SK-N-SH (cell line): ENCODE measurements around the gene CHD1. TPM values are rescaled to one million over a fixed set of nuclear protein-coding genes. Genes with fewer than 3 reads are reported as not detected.

Experiments used
- CTCF ChIA-PET: fragments of 300-600, 350-600 bp; formaldehyde crosslinking; extraction: SDS; loops from one replicate; lab custom pipeline; 2021; lab: Yijun Ruan, JAX
- POLR2A ChIA-PET: fragments of 350-600 bp; sonication (Branson Sonifier 250); formaldehyde crosslinking; extraction: SDS; loops from one replicate; lab custom pipeline; 2020; ENCODE audit warnings: antibody characterized with exemption, inconsistent platforms; lab: Yijun Ruan, JAX
- DNase-seq: peaks from one replicate; pipeline ENCODE4 v3.0.0; 2012
- H2AFZ ChIP-seq: fragments of 200-600 bp; sonication (generic); 2 replicates; pipeline ENCODE4 v1.8.1; 2016; ENCODE audit warnings: antibody characterized with exemption, mild to moderate bottlenecking, low read depth
- H3F3A ChIP-seq: fragments of 200-600 bp; sonication (generic); replicated peaks from 2 replicates; pipeline ENCODE3; 2016; ENCODE audit warnings: antibody characterized with exemption, mild to moderate bottlenecking; ENCODE audit not compliant: insufficient read depth
- H3K27ac ChIP-seq, 2 experiments: fragments of 200-500 bp in 1 of 2; fragments of 200-600 bp in 1 of 2; sonication (Bioruptor generic) in 1 of 2; sonication (generic), shearing (Covaris generic) in 1 of 2; 2 replicates each; pipeline versions ENCODE4 v1.5.1 to v1.6.1; 2014 to 2016; ENCODE audit warnings: low read depth in 2 of 2, inconsistent platforms in 1 of 2, low read length in 1 of 2, mild to moderate bottlenecking in 1 of 2, mixed read lengths in 1 of 2
- H3K27me3 ChIP-seq: fragments of 200-600 bp; sonication (generic), shearing (Covaris generic); 2 replicates; pipeline ENCODE4 v1.6.1; 2016; ENCODE audit warnings: mixed run types; ENCODE audit not compliant: insufficient read depth
- H3K36me3 ChIP-seq, 2 experiments: fragments of 200-500 bp in 1 of 2; fragments of 200-600 bp in 1 of 2; sonication (Bioruptor generic) in 1 of 2; sonication (generic) in 1 of 2; replicated peaks in 1 of 2; 2 replicates each; pipeline versions ENCODE3 to v1.5.1; 2014 to 2016; ENCODE audit warnings: low read length in 1 of 2, mild to moderate bottlenecking in 1 of 2; ENCODE audit not compliant: insufficient read depth in 2 of 2, control insufficient read depth in 1 of 2
- H3K4me1 ChIP-seq, 2 experiments: fragments of 200-500 bp in 1 of 2; fragments of 200-600 bp in 1 of 2; sonication (Bioruptor generic) in 1 of 2; sonication (generic), shearing (Covaris generic) in 1 of 2; 2 replicates each; pipeline versions ENCODE4 v1.5.1 to v1.6.1; 2014 to 2016; ENCODE audit warnings: low read depth in 1 of 2, low read length in 1 of 2, mixed run types in 1 of 2; ENCODE audit not compliant: insufficient read depth in 2 of 2, control insufficient read depth in 1 of 2
- H3K4me2 ChIP-seq: fragments of 200-600 bp; sonication (generic), shearing (Covaris generic); 2 replicates; pipeline ENCODE4 v1.6.1; 2017; ENCODE audit warnings: mixed run types
- H3K4me3 ChIP-seq, 2 experiments: fragments of 200-500 bp in 1 of 2; fragments of 200-600 bp in 1 of 2; sonication (Bioruptor generic) in 1 of 2; sonication (generic), shearing (Covaris generic) in 1 of 2; 2 replicates each; pipeline versions ENCODE4 v1.5.1 to v1.8.1; 2014 to 2016; ENCODE audit warnings: low read depth in 2 of 2, inconsistent platforms in 1 of 2, low read length in 1 of 2, mild to moderate bottlenecking in 1 of 2, mixed read lengths in 1 of 2, moderate library complexity in 1 of 2
- H3K79me2 ChIP-seq: fragments of 200-600 bp; sonication (generic); 2 replicates; pipeline ENCODE4 v1.8.1; 2017; ENCODE audit warnings: mild to moderate bottlenecking; ENCODE audit not compliant: insufficient read depth
- H3K9ac ChIP-seq: fragments of 200-600 bp; sonication (generic); 2 replicates; pipeline ENCODE4 v1.6.1; 2017; ENCODE audit warnings: mixed run types
- H3K9me2 ChIP-seq: fragments of 200-600 bp; sonication (generic); 2 replicates; pipeline ENCODE4 v1.6.1; 2017; ENCODE audit warnings: mixed run types
- H3K9me3 ChIP-seq: fragments of 200-600 bp; sonication (generic); 2 replicates; pipeline ENCODE4 v1.6.1; 2017; ENCODE audit warnings: mixed run types, mild to moderate bottlenecking, moderate library complexity
- H4K20me1 ChIP-seq: fragments of 200-600 bp; sonication (generic); 2 replicates; pipeline ENCODE4 v1.6.1; 2017; ENCODE audit warnings: mild to moderate bottlenecking, mixed run types; ENCODE audit not compliant: insufficient read depth
- CHD2 ChIP-seq: fragments of 150-350 bp; IDR thresholded peaks from 2 replicates; pipeline ENCODE4 v1.6.1; 2018; ENCODE audit warnings: low read length; ENCODE audit not compliant: partially characterized antibody
- EP300 ChIP-seq, 2 experiments: IDR thresholded peaks; 2 replicates each; pipeline versions ENCODE4 v1.4.0 to v1.6.1; 2012; ENCODE audit warnings: borderline replicate concordance in 1 of 2, low read depth in 1 of 2, low read length in 1 of 2
- EZH2phosphoT487 ChIP-seq: fragments of 200-600 bp; sonication (generic); IDR thresholded peaks from 2 replicates; pipeline ENCODE4 v1.6.1; 2017; ENCODE audit warnings: low read depth, mixed run types, mild to moderate bottlenecking, antibody characterized with exemption, moderate library complexity, borderline replicate concordance
- GABPA ChIP-seq: IDR thresholded peaks from 2 replicates; pipeline ENCODE4 v1.4.0; 2012; ENCODE audit warnings: low read depth, mild to moderate bottlenecking
- GATA2 ChIP-seq: sonication (generic); formaldehyde crosslinking; IDR thresholded peaks from 2 replicates; pipeline ENCODE4 v1.5.0; 2020; ENCODE audit warnings: mild to moderate bottlenecking, missing genetic modification reagents
- MAX ChIP-seq: IDR thresholded peaks from 2 replicates; pipeline ENCODE4 v1.4.0; 2012; ENCODE audit warnings: low read depth
- NFIC ChIP-seq: IDR thresholded peaks from 2 replicates; pipeline ENCODE4 v1.4.0; 2012; ENCODE audit warnings: borderline replicate concordance
- PBX3 ChIP-seq: IDR thresholded peaks from 2 replicates; pipeline ENCODE4; 2012
- RAD21 ChIP-seq: IDR thresholded peaks from 2 replicates; pipeline ENCODE4 v1.6.1; 2012; ENCODE audit warnings: mild to moderate bottlenecking, low read length
- RCOR1 ChIP-seq: fragments of 150-350 bp; IDR thresholded peaks from 2 replicates; pipeline ENCODE4 v1.6.1; 2017; ENCODE audit warnings: antibody characterized with exemption, low read length
- RFX5 ChIP-seq: IDR thresholded peaks from 2 replicates; pipeline ENCODE4 v1.6.1; 2012; ENCODE audit warnings: mild to moderate bottlenecking, improper control_type of control experiment, low read length
- RXRA ChIP-seq: IDR thresholded peaks from 2 replicates; pipeline ENCODE4 v1.4.0; 2012; ENCODE audit warnings: low read depth, mild to moderate bottlenecking, borderline replicate concordance
- TCF12 ChIP-seq: IDR thresholded peaks from 2 replicates; pipeline ENCODE4 v1.4.0; 2012
- USF2 ChIP-seq: fragments of 150-350 bp; IDR thresholded peaks from 2 replicates; pipeline ENCODE4 v1.6.1; 2017; ENCODE audit warnings: antibody characterized with exemption, low read length, low read depth, borderline replicate concordance
- ZBTB33 ChIP-seq: IDR thresholded peaks from 2 replicates; pipeline ENCODE4 v1.4.0; 2012; ENCODE audit warnings: low read depth, borderline replicate concordance
- WGBS: methylation state at CpG from one replicate; pipeline ENCODE4 v1.1.6; 2017; ENCODE audit warnings: low lambda C conversion rate; 5-methylcytosine and 5-hydroxymethylcytosine counted together
- polyA plus RNA-seq, 3 experiments: library from polyadenylated mRNA; depleted of rRNA; stranded (reverse); fragments of >200 nt; gene quantifications; 2 replicates each; pipeline ENCODE4 v1.2.3, GENCODE V29; 2012

The CHD1 gene
- polyA plus RNA-seq, 1 of the 3 experiments (the other 2 are of a cell fraction) = 12.4 TPM

GRCh38 chr5:98942847-98943246 lies 14.0 kb upstream of the CHD1 start:
- Histone ChIP-seq H2AFZ (no peak overlapping the region), H3K9me2 (no peaks in the 10 kb centered on the region), H3K4me1 (no peaks in the 10 kb centered on the region; a peak in 1 of 4 replicates), H3K79me2 (no peaks in the 10 kb centered on the region), H3K4me3 (no peak overlapping the region), H3K4me2 (no peak overlapping the region), H3K27me3 (no peaks in the 10 kb centered on the region), H3K9me3 (no peaks in the 10 kb centered on the region), H4K20me1 (no peaks in the 10 kb centered on the region), H3F3A (no peaks in the 10 kb centered on the region), H3K9ac (no peak overlapping the region), H3K36me3 (no peaks in the 10 kb centered on the region), H3K27ac (no peak overlapping the region)
- 96% methylated on average over 3 of the region's 3 CpGs for WGBS
- ChIA-PET POLR2A (no interaction called here), CTCF (no interaction called here)
- no peak for TF ChIP-seq USF2
- TF ChIP-seq GATA2 (CRISPR knock-in tag) = no peak
- no peak for DNase-seq

- 92% methylated on average over 6 of the region's 6 CpGs for whole genome bisulfite sequencing
- Histone ChIP-seq H3K9me2 (no peaks in the 10 kb centered on the region), H3K4me3 (no peak overlapping the region), H3K9me3 (no peaks in the 10 kb centered on the region), H3K4me1 (no peaks in the 10 kb centered on the region; a peak in 1 of 4 replicates), H3K27me3 (no peaks in the 10 kb centered on the region), H3K9ac (no peak overlapping the region), H3K79me2 (no peaks in the 10 kb centered on the region), H3K4me2 (no peak overlapping the region), H3K27ac (peak overlapping the region in 1 of 2 experiments; percentile 34; a peak in 1 of 4 replicates), H3K36me3 (no peaks in the 10 kb centered on the region), H4K20me1 (no peaks in the 10 kb centered on the region; the same call in 1 of the 2 replicates), H3F3A (no peaks in the 10 kb centered on the region), H2AFZ (no peak overlapping the region)
- ChIA-PET CTCF (interaction anchor here (1.0 to 1.6 kb wide), 2 partner anchors 11 to 18 kb away, joined by 3 read pairs; no protein-coding TSS in a partner anchor), POLR2A (no interaction called here)
- no peak for TF ChIP-seq CHD2
- no peak for TF ChIP-seq RXRA
- TF ChIP-seq RFX5 = no peak
- no peak for TF ChIP-seq EP300 (IDR thresholded peaks at IDR 0.05; ENCODE audit: borderline replicate concordance in 1 of 2, low read depth in 1 of 2, low read length in 1 of 2)
- TF ChIP-seq RAD21 = no peak
- TF ChIP-seq EZH2phosphoT487 = no peak
- no peak for TF ChIP-seq GABPA
- DNase-seq = no peak
Measured at GRCh38 chr5:98941131-98941883, 12.5 kb upstream of the CHD1 start.

- Histone ChIP-seq H3K4me1 (no peaks in the 10 kb centered on the region; a peak in 1 of 4 replicates), H3K27ac (peak overlapping the region in 1 of 2 experiments; percentile 34; a peak in 1 of 4 replicates), H3K27me3 (no peaks in the 10 kb centered on the region), H3K9me2 (no peaks in the 10 kb centered on the region), H3K9me3 (no peaks in the 10 kb centered on the region), H4K20me1 (no peaks in the 10 kb centered on the region; the same call in 1 of the 2 replicates), H3K4me3 (no peak overlapping the region), H2AFZ (no peak overlapping the region), H3K9ac (no peak overlapping the region), H3F3A (no peaks in the 10 kb centered on the region), H3K36me3 (no peaks in the 10 kb centered on the region), H3K79me2 (no peaks in the 10 kb centered on the region), H3K4me2 (no peak overlapping the region)
- no peak for DNase-seq
- ChIA-PET CTCF (interaction anchor here (1.6 kb wide), 1 partner anchor 10 kb away, joined by 3 read pairs; no protein-coding TSS in a partner anchor), POLR2A (no interaction called here)
- 91% methylated on average over 2 of the region's 2 CpGs for WGBS
- TF ChIP-seq PBX3 (peak; percentile 65), EP300 (IDR thresholded peaks at IDR 0.05; ENCODE audit: borderline replicate concordance in 1 of 2, low read depth in 1 of 2, low read length in 1 of 2) (peak in 1 of 2 experiments; percentile 15; a peak in 1 of 4 replicates), ZBTB33 (no peak), RAD21 (no peak), TCF12 (peak; percentile 32; the same call in 1 of the 2 replicates), RCOR1 (no peak), GATA2 (CRISPR knock-in tag) (no peak), MAX (no peak), NFIC (peak; percentile 47; the same call in 1 of the 2 replicates)
Measured at GRCh38 chr5:98940581-98940980, 11.8 kb upstream of the CHD1 start.
